Measurements from ENCODE around the gene MAP3K15.

DNA sequence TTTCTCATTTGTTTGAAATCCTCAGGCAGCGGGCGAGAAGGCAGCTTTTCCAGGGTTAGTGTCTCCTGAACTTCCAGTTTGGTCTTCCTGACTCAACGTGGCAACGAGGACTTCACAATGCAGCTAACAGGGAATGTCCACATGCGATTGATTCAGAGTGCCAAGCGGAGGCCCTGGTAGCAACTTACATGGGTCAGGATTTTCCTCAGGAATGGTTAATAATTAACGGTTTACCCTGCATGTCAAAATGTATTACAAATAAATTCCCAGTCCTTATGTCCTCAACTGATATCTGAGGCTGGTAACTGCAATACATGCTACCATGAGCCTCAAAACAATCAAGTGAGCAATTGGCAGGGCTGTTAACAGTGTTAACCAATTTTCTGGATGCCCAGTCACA lies 67.2 kb downstream of the MAP3K15 start:
- TF ChIP-seq POLR2A (IDR thresholded peaks at IDR 0.05; ENCODE audit: low read length) = no peak
- TF ChIP-seq GATA1 (IDR thresholded peaks at IDR 0.05; ENCODE audit: low read depth, low read length) = no peak
